Psoas muscle (tissue), 8 donors: ENCODE measurements around the gene CNOT9. TPM values are rescaled to one million over a fixed set of nuclear protein-coding genes. Genes with fewer than 3 reads are reported as not detected.

Experiments
- ATAC-seq, 4 donors: fragments of 200-7000 bp; cut with Tn5 transposase; one replicate each; pipeline ENCODE4 v1.9.1; 2020; ENCODE audit warnings: moderate library complexity in 3 of 4, mild to moderate bottlenecking in 2 of 4
- DNase-seq, 2 donors: peaks; one replicate each; pipeline ENCODE4 v3.0.0-alpha.2; 2020
- H3K27ac ChIP-seq: fragments of 200-600 bp; one replicate; pipeline ENCODE4 v1.8.0; 2022
- H3K27me3 ChIP-seq, 3 donors: fragments of 200-600 bp in 1 of 3; one replicate each; pipeline versions ENCODE4 v1.6.1 to v1.8.0; 2013 to 2022; ENCODE audit warnings: low read length in 2 of 3, mild to moderate bottlenecking in 2 of 3, moderate library complexity in 1 of 3; ENCODE audit not compliant: insufficient read depth in 3 of 3
- H3K36me3 ChIP-seq, 2 donors: fragments of 200-600 bp in 1 of 2; one replicate each; pipeline versions ENCODE4 v1.6.1 to v1.8.0; 2013 to 2022; ENCODE audit warnings: low read depth in 1 of 2, mild to moderate bottlenecking in 1 of 2, moderate library complexity in 1 of 2; ENCODE audit not compliant: insufficient read depth in 1 of 2
- H3K4me1 ChIP-seq: fragments of 200-600 bp; one replicate; pipeline ENCODE4 v1.8.0; 2022
- H3K4me3 ChIP-seq: fragments of 200-600 bp; one replicate; pipeline ENCODE4 v1.8.0; 2022; ENCODE audit warnings: mild to moderate bottlenecking
- H3K9me3 ChIP-seq: fragments of 200-600 bp; one replicate; pipeline ENCODE4 v1.8.0; 2022
- CTCF ChIP-seq: fragments of 200-600 bp; IDR thresholded peaks from one replicate; pipeline ENCODE4 v1.8.0; 2022; ENCODE audit warnings: antibody characterized with exemption
- WGBS, 3 donors: extraction: QIAGEN DNeasy Blood & Tissue Kit; methylation state at CpG; one replicate each; pipeline versions ENCODE4 v1.1.6 to v1.1.7; 2013; 5-methylcytosine and 5-hydroxymethylcytosine counted together
- intact Hi-C, 2 donors: fragments of 100-400 bp; cut with DNase I; formaldehyde crosslinking; loops; one replicate each; pipeline versions ENCODE4 v1.11.0 to v1.14.2; 2022
- polyA plus RNA-seq, 3 donors: library from polyadenylated mRNA; stranded (reverse); fragments of 200-250 nt; gene quantifications; one replicate each; pipeline ENCODE4 v1.2.3, GENCODE V29; 2013
- total RNA-seq, 4 donors: library from RNA; stranded (reverse); fragmentation: NEBNext Ultra II Directional in 2 of 4; extraction: Animal tissue kit (Norgen Biotek cat#: 25700) in 2 of 4; gene quantifications; one replicate each; pipeline versions ENCODE4 v1.2.1 to v1.2.4, GENCODE V29; 2021 to 2023
- donor health status: healthy with polysubstance abuse.
- donor health status: DM: no; HTN: no; CAD: no; lungs with moderate emphysema.
- donor health status: Bipolar disorder and iron deficiency.
- donor health status: healthy.
- donor health status: DM: yes; HTN: yes; CAD: no.
- donor health status: DM: no; HTN: no; CAD: no.
- donor health status: DM: no; HTN: no; CAD: no.
- donor health status: DM: yes; HTN: yes; CAD: no.

CNOT9 gene
- total and polyA plus RNA-seq, 7 donors = 12.3 to 22.9 (median 17.9) TPM

GRCh38 chr2:218569661-218570500 lies 1.2 kb downstream of the CNOT9 start:
- H3K9me3 ChIP-seq = no peaks in the 10 kb centered on the region
- peaks cover 47% of the 10 kb centered on the region for H3K4me1 ChIP-seq
- TF ChIP-seq CTCF = no peak
- 4 to 5% (median 5%) methylated on average over 10 of the region's 10 CpGs for WGBS, 3 donors
- H3K4me3 ChIP-seq = peak overlapping the region; percentile 76
- intact Hi-C loops = loop anchor here (2.0 to 10.0 kb wide), 4 partner anchors 37 to 275 kb away; partner anchors contain the start of genes PLCD4 (in 1 of the 2) and TMBIM1 (in 1 of the 2)
- peaks cover 0 to 27% of the 10 kb centered on the region in 2 donors for H3K36me3 ChIP-seq
- ATAC-seq (peak in 2 of 4 donors; percentile 15 to 26), DNase-seq (no peak)
- no peaks in the 10 kb centered on the region for H3K27me3 ChIP-seq
- H3K27ac ChIP-seq = peak overlapping the region; percentile 92

GRCh38 chr2:218570850-218571249 lies 2.2 kb downstream of the CNOT9 start:
- no peaks in the 10 kb centered on the region for H3K9me3 ChIP-seq
- WGBS, 3 donors = 7 to 9% (median 9%) methylated on average over 6 of the region's 6 CpGs
- H3K36me3 ChIP-seq = peaks cover 0 to 33% of the 10 kb centered on the region in 2 donors
- intact Hi-C loops = loop anchor here in 1 of 2 donors (5.0 kb wide), 1 partner anchor 36 kb away; the partner anchor contains the start of gene PLCD4
- DNase-seq (no peak), ATAC-seq (peak in 3 of 4 donors; percentile 24 to 31 (median 25))
- no peaks in the 10 kb centered on the region for H3K27me3 ChIP-seq
- H3K27ac ChIP-seq = peak overlapping the region; percentile 92
- H3K4me3 ChIP-seq = peak overlapping the region; percentile 76
- TF ChIP-seq CTCF = no peak
- peaks cover 48% of the 10 kb centered on the region for H3K4me1 ChIP-seq

GRCh38 chr2:218576854-218577253 lies 8.2 kb downstream of the CNOT9 start:
- DNase-seq (no peak), ATAC-seq (no peak)
- WGBS, 3 donors = 81 to 95% (median 84%) methylated on average over 4 of the region's 4 CpGs
- H3K4me1 ChIP-seq = peaks cover 53% of the 10 kb centered on the region
- no peak overlapping the region for H3K4me3 ChIP-seq
- TF ChIP-seq CTCF = no peak
- H3K27me3 ChIP-seq = no peaks in the 10 kb centered on the region
- intact Hi-C loops = loop anchor here in 1 of 2 donors (1.0 to 5.0 kb wide), 2 partner anchors 28 to 80 kb away; partner anchors contain the start of genes BCS1L and ZNF142
- H3K9me3 ChIP-seq = no peaks in the 10 kb centered on the region
- peak overlapping the region; percentile 89 for H3K27ac ChIP-seq
- H3K36me3 ChIP-seq = peaks cover 0 to 40% of the 10 kb centered on the region in 2 donors

- H3K4me1 ChIP-seq = peaks cover 50% of the 10 kb centered on the region
- 33 to 45% (median 36%) methylated on average over 3 of the region's 3 CpGs for WGBS, 3 donors
- ATAC-seq = peak; percentile 60 to 82 (median 65)
These were observed 9.0 kb downstream of the CNOT9 start for GRCh38 chr2:218577482-218578220.

More at GRCh38 chr2:218577482-218578220, 9.0 kb downstream of the CNOT9 start:
- TF ChIP-seq CTCF = no peak
- Histone ChIP-seq H3K27ac (peak overlapping the region; percentile 89), H3K36me3 (peaks cover 0 to 44% of the 10 kb centered on the region in 2 donors), H3K9me3 (no peaks in the 10 kb centered on the region), H3K4me3 (no peak overlapping the region), H3K27me3 (no peaks in the 10 kb centered on the region)
- intact Hi-C loops = loop anchor here in 1 of 2 donors (1.0 to 5.0 kb wide), 3 partner anchors 9 to 80 kb away; partner anchors contain the start of genes BCS1L and ZNF142
- no peak for DNase-seq
